Activated gamma-delta T cell treated with Interleukin-2 at 50 U/mL for 16 hours (primary cell): Measurements from ENCODE around the gene CEBPB.

Experiments used
- DNase-seq: peaks from one replicate; pipeline ENCODE4 v3.0.0-alpha.2; 2020

Gene CEBPB

GRCh38 chr20:50215101-50215690, 24.6 kb downstream of the CEBPB start:
- no peak for DNase-seq

- DNase-seq, result no peak
Measured at GRCh38 chr20:50215926-50216325, 25.3 kb downstream of the CEBPB start.

GRCh38 chr20:50216543-50217206, 26.0 kb downstream of the CEBPB start:
- no peak for DNase-seq

GRCh38 chr20:50217207-50217949, 26.7 kb downstream of the CEBPB start:
- DNase-seq, result no peak

GRCh38 chr20:50218987-50219435, 28.4 kb downstream of the CEBPB start:
- DNase-seq, result no peak

- DNase-seq, result no peak
Measured at GRCh38 chr20:50219600-50219999, 29.0 kb downstream of the CEBPB start.

GRCh38 chr20:50220093-50220893, 29.7 kb downstream of the CEBPB start:
- no peak for DNase-seq

GRCh38 chr20:50220894-50221365, 30.3 kb downstream of the CEBPB start:
- no peak for DNase-seq

GRCh38 chr20:50221501-50222308, 31.1 kb downstream of the CEBPB start:
- DNase-seq, result no peak

GRCh38 chr20:50222309-50223038, 31.8 kb downstream of the CEBPB start:
- no peak for DNase-seq

- no peak for DNase-seq
Measured at GRCh38 chr20:50223039-50224005, 32.7 kb downstream of the CEBPB start.

- no peak for DNase-seq
Measured at GRCh38 chr20:50224052-50224451, 33.4 kb downstream of the CEBPB start.

GRCh38 chr20:50224531-50225255, 34.1 kb downstream of the CEBPB start:
- no peak for DNase-seq

GRCh38 chr20:50226093-50226974, 35.7 kb downstream of the CEBPB start:
- DNase-seq, result no peak

GRCh38 chr20:50227506-50227905, 36.9 kb downstream of the CEBPB start:
- no peak for DNase-seq

GRCh38 chr20:50229156-50229607, 38.6 kb downstream of the CEBPB start:
- DNase-seq, result no peak

- no peak for DNase-seq
Measured at GRCh38 chr20:50230184-50230583, 39.6 kb downstream of the CEBPB start.

GRCh38 chr20:50230871-50231560, 40.4 kb downstream of the CEBPB start:
- DNase-seq, result no peak
